Urinary bladder (tissue), 4 donors: ENCODE measurements around the gene PKP4. TPM values are rescaled to one million over a fixed set of nuclear protein-coding genes. Genes with fewer than 3 reads are reported as not detected.

ENCODE experiments used
- DNase-seq: peaks from one replicate; pipeline ENCODE4 v3.0.0-alpha.2; 2015; ENCODE audit errors: extremely low spot score
- H3K27ac ChIP-seq: one replicate; pipeline ENCODE4 v1.5.1; 2013; ENCODE audit warnings: low read depth, mild to moderate bottlenecking, moderate library complexity
- H3K36me3 ChIP-seq: one replicate; pipeline ENCODE4 v1.6.1; 2013; ENCODE audit warnings: mild to moderate bottlenecking, moderate library complexity; ENCODE audit not compliant: insufficient read depth
- H3K4me1 ChIP-seq: one replicate; pipeline ENCODE4 v1.6.1; 2013; ENCODE audit warnings: mild to moderate bottlenecking, moderate library complexity; ENCODE audit not compliant: insufficient read depth
- H3K4me3 ChIP-seq: one replicate; pipeline ENCODE4 v1.5.1; 2013; ENCODE audit warnings: low read depth, low read length
- WGBS: extraction: QIAGEN DNeasy Blood & Tissue Kit; methylation state at CpG from one replicate; pipeline ENCODE4 v1.1.7; 2013; 5-methylcytosine and 5-hydroxymethylcytosine counted together
- polyA plus RNA-seq: library from polyadenylated mRNA; stranded (reverse); fragments of 200-250 nt; gene quantifications from one replicate; pipeline ENCODE4 v1.2.3, GENCODE V29; 2013
- total RNA-seq: library from RNA; depleted of rRNA; stranded (reverse); fragments of >200 nt; gene quantifications from one replicate; pipeline ENCODE4 v1.2.3, GENCODE V29; 2014
- donor health status: healthy with polysubstance abuse.
- donor health status: healthy.

The PKP4 gene
- total and polyA plus RNA-seq, 2 donors, result 23.7 to 83.4 TPM

DNA sequence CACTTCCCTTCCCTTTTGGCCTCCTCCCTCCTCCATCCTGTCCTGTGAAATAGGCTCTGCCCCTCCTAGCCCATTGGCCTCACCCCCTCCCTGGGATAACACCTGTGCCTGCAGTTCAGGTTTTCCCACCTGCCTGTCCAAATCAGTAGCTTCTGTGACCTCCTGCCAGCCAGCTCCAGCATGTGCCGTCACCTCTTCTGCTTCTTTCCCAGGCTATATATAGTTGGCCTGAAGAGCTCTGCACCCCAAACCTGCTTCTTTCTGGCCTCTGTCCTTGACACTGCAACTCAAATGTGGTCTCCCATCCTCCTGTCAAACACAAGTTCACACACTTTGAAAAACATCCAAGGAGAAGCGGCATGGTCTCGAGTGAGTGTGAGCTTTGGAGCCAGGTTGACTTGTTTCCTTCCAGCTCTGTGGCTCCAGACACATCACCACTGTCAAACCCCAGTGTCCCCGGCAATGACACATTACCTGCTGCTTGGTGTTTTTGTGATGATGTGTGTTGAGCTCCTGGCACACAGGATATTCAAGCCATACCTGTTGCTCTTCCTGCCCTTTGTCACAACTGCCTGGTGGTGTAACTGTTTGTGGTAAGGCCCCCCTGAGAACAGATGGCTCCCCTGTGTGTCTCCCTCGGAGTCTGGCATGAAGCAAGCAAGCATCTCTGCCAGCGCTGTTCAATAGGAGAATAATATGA is 194.8 kb downstream of the PKP4 start:
- Histone ChIP-seq H3K36me3 (no peaks in the 10 kb centered on the region), H3K27ac (no peak overlapping the region), H3K4me3 (no peak overlapping the region), H3K4me1 (no peaks in the 10 kb centered on the region)
- 97% methylated on average over 6 of the region's 6 CpGs for WGBS
- DNase-seq, result no peak

DNA sequence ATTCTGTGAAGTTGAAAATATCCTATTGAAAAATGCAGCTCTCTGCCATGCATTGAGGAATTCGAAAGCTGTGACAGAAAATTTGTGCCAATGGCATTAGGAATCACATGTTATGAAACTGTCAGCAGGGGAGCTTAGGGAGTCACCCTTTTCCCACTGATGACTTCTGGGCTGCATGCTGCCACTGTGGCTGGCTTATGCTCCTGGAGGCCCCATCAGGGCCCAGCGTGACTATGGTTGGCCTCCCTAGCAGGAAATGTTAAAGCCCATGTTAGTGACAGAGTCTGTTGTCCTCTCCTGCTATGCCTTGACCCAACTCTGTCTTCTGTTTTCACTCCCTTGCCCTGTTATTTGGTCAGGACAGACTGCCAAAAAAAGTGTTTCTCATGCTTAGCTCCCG is 198.9 kb downstream of the PKP4 start:
- 75% methylated on average over 3 of the region's 3 CpGs for WGBS
- H3K4me1 ChIP-seq, result no peaks in the 10 kb centered on the region
- H3K27ac ChIP-seq, result no peak overlapping the region
- DNase-seq, result no peak
- no peaks in the 10 kb centered on the region for H3K36me3 ChIP-seq
- H3K4me3 ChIP-seq, result no peak overlapping the region

DNA sequence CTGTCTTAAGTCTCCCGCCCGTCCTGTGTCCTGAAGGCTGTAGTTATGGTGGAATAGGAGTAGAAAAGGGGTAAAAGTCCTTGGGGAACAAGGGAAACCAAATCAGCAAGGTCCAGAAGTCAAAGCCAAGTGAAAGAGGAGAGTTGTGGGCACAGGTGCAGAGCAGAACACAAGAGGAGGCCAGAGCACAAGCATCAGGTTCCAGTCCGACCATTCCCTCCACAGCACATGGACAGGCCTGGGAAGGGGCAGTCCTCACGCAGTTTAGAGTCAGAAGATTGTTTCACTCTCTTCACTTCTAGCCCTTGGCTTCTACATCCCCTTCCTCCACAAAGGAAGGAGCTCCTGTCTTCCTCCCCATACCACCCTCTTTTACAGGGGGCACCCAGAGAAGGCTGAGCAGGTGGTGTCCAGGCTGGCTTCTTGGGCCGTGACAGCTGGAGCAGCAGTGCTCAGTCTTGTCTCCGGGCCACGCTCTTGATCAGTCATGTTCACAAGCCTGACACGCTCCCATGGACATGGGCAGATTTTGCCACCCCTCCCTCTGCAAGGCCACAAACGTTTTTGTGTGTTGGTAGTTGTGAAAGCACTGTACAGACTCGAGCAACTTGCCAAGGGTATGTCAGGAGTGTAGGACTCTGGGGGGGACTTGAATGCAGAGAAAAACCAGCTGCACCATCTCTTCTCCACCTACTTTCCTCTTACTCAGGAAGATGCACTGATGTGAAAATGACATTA is 199.9 kb downstream of the PKP4 start:
- Histone ChIP-seq H3K4me3 (no peak overlapping the region), H3K4me1 (no peaks in the 10 kb centered on the region), H3K27ac (no peak overlapping the region), H3K36me3 (no peaks in the 10 kb centered on the region)
- WGBS, result 82% methylated on average over 10 of the region's 10 CpGs
- DNase-seq, result no peak

DNA sequence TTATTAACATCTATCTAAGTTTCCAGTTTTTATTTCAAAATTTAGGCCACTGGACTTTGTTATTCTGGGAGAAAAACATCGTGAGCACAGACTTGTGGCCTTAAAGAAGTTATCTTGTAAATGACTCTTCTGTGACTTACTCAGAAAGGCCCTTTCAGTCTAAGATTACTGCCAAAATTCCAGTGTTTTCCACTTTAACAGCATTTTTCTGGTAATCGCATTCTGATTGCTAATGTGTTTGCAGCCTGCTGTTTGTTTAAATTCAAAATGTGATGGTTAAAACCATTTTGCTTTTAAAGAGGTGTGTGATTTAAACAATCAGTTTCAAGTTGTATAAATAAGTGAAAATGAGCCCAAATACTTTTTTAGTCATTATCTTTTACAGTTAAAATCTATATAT is 201.6 kb downstream of the PKP4 start:
- Histone ChIP-seq H3K4me3 (no peak overlapping the region), H3K4me1 (no peaks in the 10 kb centered on the region), H3K36me3 (no peaks in the 10 kb centered on the region), H3K27ac (no peak overlapping the region)
- DNase-seq, result no peak
- WGBS, result 68% methylated on average over 2 of the region's 2 CpGs

DNA sequence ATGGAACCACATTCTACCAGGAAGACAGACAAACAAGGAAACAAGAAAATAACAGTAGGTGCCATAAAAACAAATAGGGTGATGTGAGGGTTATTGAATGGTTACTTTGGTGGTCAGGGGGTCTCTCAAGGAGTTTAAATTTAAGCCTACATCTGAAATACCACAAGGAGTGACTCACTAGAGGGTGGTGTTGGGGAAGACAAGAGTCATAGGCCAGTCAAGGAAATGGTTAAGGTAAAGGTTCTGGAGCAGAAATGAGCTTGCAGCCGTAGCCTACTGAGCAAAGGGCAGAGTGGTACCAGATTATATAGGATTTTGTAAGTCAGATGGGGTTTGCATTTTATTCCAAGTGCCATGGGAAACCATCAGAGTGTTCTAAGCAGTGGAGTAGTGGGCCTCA is 202.7 kb downstream of the PKP4 start:
- Histone ChIP-seq H3K4me3 (no peak overlapping the region), H3K27ac (no peak overlapping the region), H3K36me3 (no peaks in the 10 kb centered on the region), H3K4me1 (no peaks in the 10 kb centered on the region)
- no peak for DNase-seq
- WGBS, result 95% methylated on average over 1 of the region's 1 CpG

DNA sequence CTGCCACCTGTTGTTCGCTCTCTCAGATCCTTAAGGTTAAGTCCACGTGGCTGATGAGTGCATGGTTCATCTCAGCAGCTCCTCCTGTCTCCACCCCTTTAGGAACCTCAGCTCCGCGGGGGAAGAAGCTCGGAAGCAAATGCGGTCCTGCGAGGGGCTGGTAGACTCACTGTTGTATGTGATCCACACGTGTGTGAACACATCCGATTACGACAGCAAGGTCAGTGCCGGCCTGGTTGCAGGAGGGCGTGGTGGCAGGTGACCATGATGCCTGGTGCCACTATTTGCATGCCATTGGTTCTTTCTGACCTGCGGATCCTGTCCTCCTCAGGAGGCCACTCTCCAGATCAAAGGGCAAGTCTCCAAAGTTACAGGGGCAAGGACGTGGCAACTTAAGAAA is 204.5 kb downstream of the PKP4 start:
- H3K27ac ChIP-seq, result no peak overlapping the region
- no peak overlapping the region for H3K4me3 ChIP-seq
- no peaks in the 10 kb centered on the region for H3K4me1 ChIP-seq
- WGBS, result 93% methylated on average over 14 of the region's 14 CpGs
- H3K36me3 ChIP-seq, result no peaks in the 10 kb centered on the region
- DNase-seq, result no peak

DNA sequence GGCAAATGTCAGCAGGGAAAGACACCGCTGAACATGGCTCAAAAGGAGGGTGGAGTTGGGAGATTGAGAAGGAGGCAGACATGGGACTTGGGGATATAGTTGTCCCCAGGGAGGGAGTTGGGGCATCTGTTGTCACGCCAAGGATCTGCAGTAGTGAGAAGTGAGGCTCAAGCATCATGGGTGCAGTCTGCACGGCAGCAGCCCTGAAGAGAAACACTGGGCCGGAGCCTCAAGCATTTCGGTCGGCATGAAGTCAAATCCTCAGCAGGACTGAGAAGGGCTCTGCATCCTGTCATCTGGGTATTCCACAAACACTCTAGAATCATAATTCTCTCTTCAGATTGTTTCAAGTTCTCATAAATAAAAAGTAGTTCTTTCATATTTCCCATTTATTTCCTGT is 205.7 kb downstream of the PKP4 start:
- Histone ChIP-seq H3K4me3 (no peak overlapping the region), H3K36me3 (no peaks in the 10 kb centered on the region), H3K27ac (no peak overlapping the region), H3K4me1 (no peaks in the 10 kb centered on the region)
- 78% methylated on average over 6 of the region's 6 CpGs for WGBS
- DNase-seq, result no peak

DNA sequence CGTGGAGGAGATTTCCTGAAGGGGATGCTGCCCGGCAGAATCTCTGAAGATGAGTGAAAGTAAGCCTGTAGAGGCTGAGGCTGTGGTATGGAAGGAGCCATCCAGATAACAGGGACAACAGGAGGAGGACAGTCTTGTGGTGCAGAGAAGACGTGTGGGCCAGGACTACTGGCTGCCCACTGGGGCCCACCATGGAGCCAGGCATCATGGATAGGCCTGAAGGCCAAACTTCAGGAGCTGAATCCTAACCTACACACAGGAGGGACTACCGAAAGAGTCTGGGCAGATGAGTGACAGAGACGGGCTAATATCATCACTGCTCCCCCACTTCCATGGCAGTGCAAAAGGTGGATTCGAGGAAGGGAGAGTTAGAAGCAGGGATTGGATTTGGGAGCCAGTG is 207.0 kb downstream of the PKP4 start:
- H3K4me1 ChIP-seq, result no peaks in the 10 kb centered on the region
- H3K36me3 ChIP-seq, result no peaks in the 10 kb centered on the region
- no peak for DNase-seq
- no peak overlapping the region for H3K4me3 ChIP-seq
- no peak overlapping the region for H3K27ac ChIP-seq
- WGBS, result 95% methylated on average over 6 of the region's 6 CpGs

DNA sequence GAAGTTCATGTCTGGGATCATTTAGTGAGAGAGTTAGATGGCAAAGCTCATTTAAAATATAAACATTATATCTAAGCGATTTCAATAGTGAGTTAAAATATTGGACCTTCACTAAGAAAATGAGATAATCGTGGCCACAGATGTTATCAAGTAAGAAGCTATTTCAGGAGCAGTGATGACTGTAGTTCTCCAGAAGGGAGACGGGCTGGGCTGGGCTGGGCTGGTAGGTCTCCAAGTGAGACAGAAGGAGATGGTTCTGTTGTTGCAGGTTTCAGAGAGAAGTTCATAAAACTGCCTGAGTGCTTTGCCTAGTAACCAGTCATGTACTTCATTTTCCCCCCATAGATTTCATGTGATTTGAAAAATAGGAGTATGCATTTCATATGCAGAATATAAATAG is 208.2 kb downstream of the PKP4 start:
- H3K4me3 ChIP-seq, result no peak overlapping the region
- WGBS, result 18% methylated on average over 3 of the region's 3 CpGs
- H3K36me3 ChIP-seq, result no peaks in the 10 kb centered on the region
- no peak overlapping the region for H3K27ac ChIP-seq
- no peaks in the 10 kb centered on the region for H3K4me1 ChIP-seq
- DNase-seq, result no peak

DNA sequence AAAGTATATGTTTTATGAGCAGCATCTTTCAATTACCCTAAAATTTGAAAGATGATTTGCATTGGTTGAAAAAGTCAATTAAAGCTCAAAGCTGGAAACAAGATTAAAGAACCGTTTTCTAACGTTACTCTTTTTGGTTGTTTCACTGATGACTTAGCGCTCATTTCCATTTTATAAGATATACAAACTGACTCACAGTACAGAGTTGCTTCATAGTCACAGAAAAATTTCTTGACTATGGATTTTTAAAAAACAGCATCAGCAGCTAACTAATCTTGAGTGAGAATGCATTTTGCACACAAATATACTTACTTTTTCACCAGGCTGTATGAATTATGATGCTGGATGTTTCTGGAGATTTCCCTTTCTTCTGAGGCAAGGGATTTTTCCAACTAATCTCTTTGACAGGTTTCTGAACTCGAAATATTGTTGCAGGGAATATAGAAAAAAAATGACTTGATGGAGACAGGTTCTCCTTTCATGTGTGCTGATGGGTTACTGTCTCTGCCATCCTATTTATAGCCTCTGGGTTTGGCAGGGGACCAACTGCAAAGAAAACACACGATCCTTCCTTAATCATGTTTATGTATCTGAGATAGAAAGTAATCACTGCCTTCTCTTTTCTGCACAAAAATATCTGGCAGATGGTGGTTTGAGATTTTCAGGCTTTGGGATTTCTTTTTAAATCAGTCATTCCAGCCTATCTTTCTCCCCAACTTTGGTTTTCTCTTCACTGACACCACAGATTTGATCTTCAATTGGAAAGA is 209.0 kb downstream of the PKP4 start:
- Histone ChIP-seq H3K4me1 (no peaks in the 10 kb centered on the region), H3K4me3 (no peak overlapping the region), H3K36me3 (no peaks in the 10 kb centered on the region), H3K27ac (no peak overlapping the region)
- DNase-seq, result no peak
- WGBS, result 32% methylated on average over 5 of the region's 5 CpGs

DNA sequence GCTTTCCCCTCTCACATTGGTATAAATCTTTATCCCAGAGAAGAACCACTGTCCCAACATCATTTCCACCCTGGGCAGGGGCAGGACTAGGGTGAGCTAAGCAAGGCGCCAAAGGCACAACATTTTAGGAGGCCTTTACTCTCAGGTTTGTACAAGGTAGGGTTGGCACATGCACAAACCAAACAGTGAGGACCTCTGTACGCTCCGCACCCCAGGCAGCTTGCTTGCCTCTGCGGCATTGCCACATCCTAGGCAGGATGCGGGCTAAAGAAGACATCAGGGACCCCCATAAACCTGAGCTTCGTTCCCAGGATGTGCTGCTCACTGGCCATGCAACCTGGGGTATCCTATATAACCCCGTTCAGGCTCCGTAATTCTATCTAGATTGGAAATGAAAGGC is 210.2 kb downstream of the PKP4 start:
- Histone ChIP-seq H3K4me1 (no peaks in the 10 kb centered on the region), H3K4me3 (no peak overlapping the region), H3K27ac (no peak overlapping the region), H3K36me3 (no peaks in the 10 kb centered on the region)
- DNase-seq, result no peak
- 93% methylated on average over 8 of the region's 8 CpGs for WGBS

DNA sequence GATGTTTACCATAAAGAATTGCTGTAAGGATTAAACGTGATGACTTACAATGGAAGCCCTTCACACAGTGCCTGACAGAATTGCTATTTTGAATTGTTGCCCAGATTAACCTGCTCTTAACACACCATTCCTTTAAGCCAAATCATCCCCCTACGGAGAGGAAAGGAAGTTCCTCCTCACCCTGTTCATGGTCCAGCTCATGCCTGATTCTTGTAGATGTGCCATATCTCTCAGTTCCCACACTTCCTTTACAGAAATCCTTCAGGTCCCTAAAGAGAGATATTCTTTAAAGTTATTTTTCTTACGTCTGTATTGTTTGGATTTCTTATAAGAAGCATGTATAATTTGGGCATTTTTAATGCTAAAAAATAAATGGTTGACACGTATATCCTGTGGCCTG is 210.8 kb downstream of the PKP4 start:
- Histone ChIP-seq H3K36me3 (no peaks in the 10 kb centered on the region), H3K27ac (no peak overlapping the region), H3K4me1 (no peaks in the 10 kb centered on the region), H3K4me3 (no peak overlapping the region)
- no peak for DNase-seq
- 77% methylated on average over 4 of the region's 4 CpGs for WGBS

DNA sequence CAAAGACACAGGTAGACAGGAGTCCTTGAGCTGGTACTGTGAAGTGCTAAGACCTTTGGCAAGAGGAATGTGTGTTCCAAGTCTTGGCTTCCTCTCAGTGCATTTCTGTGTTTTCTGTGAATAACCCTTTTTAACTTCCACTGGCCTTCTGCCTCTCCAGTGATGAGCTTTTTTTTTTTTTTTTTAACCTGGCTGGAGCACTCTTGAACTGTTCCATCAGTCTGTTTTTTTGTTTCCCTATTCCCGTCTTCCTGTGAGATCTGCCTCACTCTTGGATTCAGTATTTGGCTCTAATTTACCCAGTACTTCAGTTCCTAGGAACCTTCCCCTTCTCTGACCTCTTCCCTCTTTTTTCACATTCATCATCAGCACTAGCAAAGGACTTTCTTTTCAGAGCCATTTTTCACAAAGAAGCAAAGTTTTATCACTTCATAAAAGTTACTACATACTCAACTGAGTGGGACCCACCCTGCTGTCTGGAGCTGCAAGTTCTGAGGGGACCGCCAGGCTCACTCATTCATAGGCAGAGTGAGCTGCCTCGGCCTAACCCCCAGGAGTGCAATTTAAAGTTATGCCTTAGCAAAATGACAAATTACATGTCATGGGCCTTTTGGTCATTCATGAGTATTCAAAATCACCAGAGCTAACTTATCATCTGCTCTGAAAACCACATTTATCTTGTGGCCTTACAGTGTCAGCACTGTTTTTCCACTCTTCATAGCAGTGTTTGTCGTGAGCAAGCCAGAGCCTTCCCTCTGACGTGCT is 211.4 kb downstream of the PKP4 start:
- Histone ChIP-seq H3K4me3 (no peak overlapping the region), H3K4me1 (no peaks in the 10 kb centered on the region), H3K36me3 (no peaks in the 10 kb centered on the region), H3K27ac (no peak overlapping the region)
- DNase-seq, result peak; percentile 15
- 67% methylated on average over 5 of the region's 5 CpGs for WGBS
